Adrenal gland (tissue), 5 donors: ENCODE data around the gene TIGAR.
A peak's percentile ranks its signal among the peaks of the same experiment; 100 is the strongest.

Experiments
- POLR2A ChIP-seq, 2 donors: fragments of 450-650 bp; IDR thresholded peaks; one replicate each; pipeline ENCODE4 v1.6.1; 2017; ENCODE audit warnings: antibody characterized with exemption in 2 of 2, mild to moderate bottlenecking in 2 of 2, moderate library complexity in 1 of 2
- TF ChIP-seq, protein P1 (sequence below), 6 experiments: fragments of 450-650 bp in 4 of 6; fragments of 200-600 bp in 2 of 6; sonication (generic) in 1 of 6; IDR thresholded peaks; 1 replicate in 5 of 6; 2 replicates in 1 of 6; pipeline versions ENCODE4 v1.5.1 to v1.8.0; 2016 to 2021; ENCODE audit warnings: antibody characterized with exemption in 6 of 6, mild to moderate bottlenecking in 2 of 6, moderate library complexity in 1 of 6
- donor health status: DM: no; HTN: no; CAD: no.

- TF ChIP-seq, protein P1, sequence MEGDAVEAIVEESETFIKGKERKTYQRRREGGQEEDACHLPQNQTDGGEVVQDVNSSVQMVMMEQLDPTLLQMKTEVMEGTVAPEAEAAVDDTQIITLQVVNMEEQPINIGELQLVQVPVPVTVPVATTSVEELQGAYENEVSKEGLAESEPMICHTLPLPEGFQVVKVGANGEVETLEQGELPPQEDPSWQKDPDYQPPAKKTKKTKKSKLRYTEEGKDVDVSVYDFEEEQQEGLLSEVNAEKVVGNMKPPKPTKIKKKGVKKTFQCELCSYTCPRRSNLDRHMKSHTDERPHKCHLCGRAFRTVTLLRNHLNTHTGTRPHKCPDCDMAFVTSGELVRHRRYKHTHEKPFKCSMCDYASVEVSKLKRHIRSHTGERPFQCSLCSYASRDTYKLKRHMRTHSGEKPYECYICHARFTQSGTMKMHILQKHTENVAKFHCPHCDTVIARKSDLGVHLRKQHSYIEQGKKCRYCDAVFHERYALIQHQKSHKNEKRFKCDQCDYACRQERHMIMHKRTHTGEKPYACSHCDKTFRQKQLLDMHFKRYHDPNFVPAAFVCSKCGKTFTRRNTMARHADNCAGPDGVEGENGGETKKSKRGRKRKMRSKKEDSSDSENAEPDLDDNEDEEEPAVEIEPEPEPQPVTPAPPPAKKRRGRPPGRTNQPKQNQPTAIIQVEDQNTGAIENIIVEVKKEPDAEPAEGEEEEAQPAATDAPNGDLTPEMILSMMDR (IDR thresholded peaks at IDR 0.05): no peak
- TF ChIP-seq POLR2A (IDR thresholded peaks at IDR 0.05): peak; percentile 29 to 42
Observed at GRCh38 chr12:4281173-4281654, 39.8 kb upstream of the TIGAR start.
